ENCODE measurements around the gene RRAGC.
"Not testable (repeated sequence)": the region's sequence is repeated elsewhere in the genome, so short reads cannot be mapped to it uniquely, and the experiment has no call there.

The RRAGC gene

DNA sequence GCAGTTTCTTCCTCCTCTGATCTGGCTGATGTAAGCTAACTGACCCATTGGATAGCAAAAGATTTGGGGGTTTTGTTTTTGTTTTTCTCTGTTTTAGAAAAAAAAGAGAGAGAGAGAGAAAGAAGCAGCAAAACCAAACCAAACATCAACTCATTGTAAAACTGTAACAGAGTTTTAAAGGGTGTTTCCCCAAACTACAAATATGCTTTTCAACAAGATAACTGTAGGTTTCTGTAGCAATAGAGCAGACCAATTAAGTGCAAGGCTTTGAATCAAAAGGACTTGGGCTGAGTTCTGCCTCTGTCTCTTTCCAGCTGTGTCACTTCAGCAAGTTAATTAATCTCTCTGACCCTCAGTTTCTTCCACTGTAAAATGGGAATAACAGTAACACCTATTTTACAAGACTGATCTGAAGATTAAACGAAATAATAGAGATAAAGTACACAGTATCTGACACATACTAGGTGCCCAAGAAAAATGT lies 44.5 kb downstream of the RRAGC start:
- DNase-seq = no peak

DNA sequence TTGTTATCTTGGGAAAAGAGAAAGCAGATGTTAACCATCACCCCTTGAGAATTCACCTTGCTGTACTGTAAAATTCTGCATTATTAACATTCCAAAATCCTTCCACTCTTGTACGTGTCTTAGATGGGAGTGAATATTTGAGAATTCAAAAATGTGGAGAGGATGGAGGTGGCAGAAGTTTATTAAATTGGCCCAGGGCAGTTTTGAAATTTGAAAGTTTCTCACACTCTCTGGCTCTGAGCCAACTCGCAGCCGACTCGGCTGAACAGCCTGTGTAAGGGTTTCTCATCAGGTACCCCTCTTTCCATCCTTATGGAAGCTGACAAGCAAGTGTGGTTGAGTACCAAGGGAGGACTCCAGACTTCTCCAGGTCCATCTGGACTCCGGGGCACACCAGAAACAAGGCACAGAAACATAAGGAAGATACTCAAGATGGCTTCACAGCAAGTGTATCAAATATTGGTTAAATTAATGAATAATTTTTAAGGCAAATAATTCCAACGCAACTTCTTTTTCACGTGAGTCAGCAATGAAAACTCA lies 45.1 kb downstream of the RRAGC start:
- no peak for DNase-seq

DNA sequence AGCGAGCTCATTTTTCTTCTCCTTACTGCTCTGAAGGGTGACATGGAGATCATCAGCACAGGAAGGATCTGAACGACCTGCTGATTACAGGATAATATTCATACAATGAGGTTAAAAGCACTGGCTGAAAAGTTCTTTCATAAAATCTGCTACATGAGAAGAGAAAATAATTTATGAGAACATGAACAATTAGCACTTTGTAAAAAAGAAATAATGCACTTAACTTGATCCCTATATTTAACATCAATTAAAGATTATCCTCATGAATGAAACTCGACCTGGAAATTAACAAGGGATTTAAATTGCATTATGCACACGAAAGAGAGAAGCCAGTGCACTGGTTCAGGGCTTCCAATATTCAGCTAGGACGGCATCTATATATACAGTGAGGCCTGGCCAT lies 46.6 kb downstream of the RRAGC start:
- DNase-seq = no peak

DNA sequence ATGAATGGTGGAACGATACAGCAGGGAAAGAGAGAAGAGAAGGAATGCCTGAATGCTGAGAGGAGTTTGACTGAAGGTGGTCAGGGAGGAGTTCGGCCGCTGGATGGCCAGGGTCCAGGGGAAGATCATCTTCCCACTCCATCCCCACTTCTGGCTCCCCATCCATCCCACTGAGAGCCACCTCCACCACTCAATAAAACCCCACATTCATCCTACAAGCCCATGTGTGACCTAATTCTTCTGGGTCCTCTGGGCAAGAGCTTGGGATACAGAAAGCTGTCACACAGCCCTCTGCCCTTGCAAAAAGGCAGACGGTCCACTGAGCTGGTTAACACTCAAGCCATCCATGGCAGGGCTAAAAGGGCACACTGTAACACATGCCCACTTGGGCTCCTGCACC lies 48.1 kb downstream of the RRAGC start:
- not testable (repeated sequence) for DNase-seq

DNA sequence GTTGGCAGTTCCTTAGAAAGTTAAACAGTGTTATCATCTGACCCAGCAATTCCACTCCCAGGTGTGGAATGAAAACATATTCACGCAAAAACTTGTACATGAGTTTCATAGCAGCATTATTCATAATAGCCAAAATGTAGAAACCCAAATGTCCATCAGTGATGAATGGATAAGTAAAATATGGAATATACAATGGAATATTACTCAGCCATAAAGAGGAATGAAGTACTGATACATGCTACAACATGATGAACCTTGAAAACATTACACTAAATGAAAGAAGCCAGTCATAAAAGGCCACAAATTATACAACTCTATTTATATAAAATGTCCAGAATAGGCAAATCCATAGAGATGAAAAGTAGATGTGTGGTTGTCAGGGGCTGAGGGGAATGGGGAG lies 53.5 kb downstream of the RRAGC start:
- DNase-seq = no peak

DNA sequence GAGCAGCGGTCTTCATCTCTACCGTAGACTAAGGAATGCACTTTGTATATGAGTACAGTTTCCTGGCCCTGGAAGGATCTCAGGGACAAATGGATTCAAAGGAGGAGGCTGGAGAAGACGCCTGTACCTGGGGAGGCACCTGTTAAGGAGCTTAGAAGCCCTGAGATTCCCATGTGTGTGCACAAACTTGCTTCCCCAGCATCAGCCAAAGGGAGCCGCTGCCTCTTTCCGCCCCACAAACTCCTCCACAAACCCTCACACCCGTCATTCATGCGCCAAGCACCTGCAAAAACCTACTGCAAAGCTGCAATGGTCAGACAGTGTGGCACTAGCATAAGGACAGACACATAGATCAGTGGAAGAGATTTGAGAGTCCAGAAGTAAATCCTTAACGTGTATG lies 54.5 kb downstream of the RRAGC start:
- DNase-seq = no peak

DNA sequence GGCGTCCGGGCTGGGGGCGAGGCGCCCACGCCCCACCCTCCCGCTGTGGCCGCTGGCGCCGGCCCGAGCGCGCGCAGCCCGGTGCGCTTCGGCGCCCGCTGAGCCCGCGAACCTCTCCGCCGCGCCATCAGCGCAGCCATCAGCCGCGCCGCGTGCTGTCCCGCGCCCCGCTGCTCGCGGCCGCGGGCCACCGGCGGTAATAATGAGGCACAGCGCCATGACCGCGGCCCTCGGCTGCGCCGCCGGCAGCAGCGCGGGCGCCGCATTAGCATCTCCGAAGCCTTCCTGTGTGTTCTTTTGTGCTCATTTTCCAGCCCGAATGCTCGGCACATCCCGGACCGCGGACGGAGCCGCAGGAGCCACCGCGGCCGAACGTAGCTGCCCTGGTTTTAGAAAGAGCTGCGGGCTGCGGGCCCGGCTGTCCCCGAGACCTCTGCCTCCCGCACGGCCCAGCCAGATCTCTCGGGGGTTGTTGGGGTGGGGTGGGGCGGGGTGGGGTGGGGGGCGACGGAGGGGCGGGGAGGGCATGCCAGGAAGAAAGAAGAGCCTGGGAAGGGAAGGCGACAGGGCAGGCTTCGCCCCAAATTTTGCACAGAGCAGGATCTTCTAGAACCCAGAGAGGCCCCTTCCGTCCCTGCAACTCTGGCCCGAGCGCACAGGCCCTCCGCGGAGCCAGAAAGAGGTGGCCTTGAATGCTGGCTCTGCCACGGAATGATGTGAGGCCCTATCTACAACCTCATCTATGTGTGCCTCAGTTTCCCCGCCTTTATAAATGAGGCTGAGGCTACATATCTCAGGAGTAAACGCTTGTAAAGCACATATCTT lies 55.3 kb downstream of the RRAGC start:
- no peak for DNase-seq

DNA sequence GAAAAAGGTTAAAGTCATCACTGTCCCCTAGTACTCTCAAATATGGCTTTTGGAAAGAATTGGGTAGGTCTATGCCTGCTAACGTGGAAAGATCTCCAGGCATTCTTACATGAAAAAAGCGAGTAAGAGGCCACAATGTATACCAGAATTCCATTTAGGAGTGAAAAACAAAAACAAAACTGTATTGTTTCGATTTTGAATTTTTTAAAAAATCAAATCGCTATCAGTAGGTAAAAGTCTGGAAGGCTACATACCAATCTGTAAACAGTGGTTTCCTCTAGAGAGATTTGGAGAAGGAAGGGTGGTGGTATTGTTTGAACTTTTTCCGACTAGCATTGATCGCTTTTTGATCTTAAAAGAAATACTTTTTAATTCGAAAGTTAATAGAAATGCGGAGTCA lies 55.9 kb downstream of the RRAGC start:
- no peak for DNase-seq

DNA sequence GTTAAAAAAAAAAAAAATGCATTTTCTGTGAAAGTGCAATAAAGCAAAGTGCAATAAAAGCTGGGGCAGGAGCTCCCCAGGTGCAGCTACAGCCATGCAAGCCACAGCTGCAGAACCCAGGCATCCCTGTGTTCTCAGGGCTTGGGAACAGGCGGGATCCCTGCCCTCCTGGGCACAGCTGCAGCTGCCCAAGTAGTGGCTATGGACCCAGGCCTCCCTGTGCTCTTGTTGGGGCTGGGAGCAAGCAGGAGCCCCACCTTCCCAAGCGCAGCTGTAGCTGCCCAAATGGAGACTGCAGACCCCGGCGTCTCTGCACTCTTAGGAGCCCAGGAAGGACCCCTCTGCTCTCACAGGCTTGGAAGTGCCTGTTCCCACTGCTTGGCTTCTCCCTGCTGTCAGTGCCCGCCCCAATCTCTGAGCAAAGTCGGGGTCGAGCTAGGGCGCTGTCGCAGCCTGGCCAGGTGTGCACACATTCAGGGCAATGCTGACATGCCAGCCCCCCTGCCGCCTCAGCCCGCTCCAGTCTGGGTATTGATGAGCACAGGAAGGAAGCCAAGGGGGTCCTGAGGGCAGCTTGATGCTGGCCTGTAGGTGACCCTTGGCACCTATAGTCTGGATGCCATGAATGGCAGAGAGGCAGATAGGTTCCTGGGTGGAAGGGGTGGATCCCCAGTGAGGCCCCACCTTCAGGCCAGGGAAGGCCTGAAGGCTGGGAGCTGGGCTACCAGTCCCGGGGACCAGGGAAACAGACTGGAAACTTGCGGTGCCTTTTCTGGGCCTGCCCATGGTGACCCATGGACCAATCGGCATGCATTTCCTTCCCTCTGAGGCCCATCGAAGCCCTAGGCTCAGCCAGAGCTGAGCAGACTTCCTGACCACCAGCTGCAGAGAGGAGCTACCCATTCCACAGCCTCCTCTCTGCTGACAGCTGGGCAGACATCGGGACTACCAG lies 58.6 kb downstream of the RRAGC start:
- DNase-seq = no peak

DNA sequence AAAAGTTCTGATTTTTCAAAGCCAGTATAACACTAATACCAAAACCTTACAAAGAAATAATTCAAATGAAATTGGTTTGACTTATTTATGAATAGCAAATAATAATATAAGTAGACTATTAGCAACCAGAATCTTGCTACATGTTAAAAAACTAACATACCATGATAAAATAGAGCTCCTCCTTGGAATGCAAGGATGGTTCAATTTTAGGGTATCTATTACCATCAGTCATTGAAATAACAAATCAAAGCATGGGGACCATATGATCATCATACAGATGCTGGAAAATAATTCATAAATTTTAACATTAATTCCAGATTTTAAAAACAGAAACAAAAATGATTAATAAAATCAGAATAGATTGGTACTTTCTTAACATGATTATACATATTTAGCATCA lies 66.3 kb downstream of the RRAGC start:
- no peak for DNase-seq

DNA sequence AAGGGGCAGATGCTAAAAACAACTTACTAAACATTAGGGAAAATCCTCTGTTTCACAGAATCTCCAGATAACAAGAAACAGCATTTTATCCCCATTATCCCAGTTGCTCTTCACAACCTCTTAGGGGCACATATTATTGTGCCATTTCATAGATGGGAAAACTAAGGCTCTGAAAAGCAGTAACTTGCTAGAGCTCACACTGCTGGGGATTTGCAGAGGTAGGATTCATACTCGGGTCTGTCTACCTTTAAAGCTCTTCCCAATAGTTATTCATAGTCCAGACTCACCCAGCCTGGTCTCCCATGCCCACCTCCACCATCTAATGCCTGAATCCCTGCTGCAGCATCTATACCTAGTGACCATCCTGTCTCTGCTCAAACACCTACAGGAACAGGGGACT lies 67.7 kb downstream of the RRAGC start:
- DNase-seq = no peak

DNA sequence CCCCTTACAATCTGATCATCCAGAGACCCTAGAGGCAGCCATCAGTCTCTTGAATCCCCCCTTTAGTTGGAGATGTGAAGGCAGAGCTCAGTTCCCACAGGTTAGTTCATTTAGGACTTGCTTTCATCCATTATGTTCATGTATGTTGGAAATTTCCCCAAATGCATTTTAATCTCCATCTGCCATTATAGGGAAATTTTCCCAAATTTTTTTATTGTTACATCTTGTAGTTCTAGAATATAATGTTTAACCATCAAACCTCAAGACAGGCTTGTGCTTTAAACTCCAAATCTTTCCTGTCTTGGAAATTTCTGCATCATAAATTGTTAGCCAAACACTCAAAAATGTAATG lies 68.4 kb downstream of the RRAGC start:
- no peak for DNase-seq

DNA sequence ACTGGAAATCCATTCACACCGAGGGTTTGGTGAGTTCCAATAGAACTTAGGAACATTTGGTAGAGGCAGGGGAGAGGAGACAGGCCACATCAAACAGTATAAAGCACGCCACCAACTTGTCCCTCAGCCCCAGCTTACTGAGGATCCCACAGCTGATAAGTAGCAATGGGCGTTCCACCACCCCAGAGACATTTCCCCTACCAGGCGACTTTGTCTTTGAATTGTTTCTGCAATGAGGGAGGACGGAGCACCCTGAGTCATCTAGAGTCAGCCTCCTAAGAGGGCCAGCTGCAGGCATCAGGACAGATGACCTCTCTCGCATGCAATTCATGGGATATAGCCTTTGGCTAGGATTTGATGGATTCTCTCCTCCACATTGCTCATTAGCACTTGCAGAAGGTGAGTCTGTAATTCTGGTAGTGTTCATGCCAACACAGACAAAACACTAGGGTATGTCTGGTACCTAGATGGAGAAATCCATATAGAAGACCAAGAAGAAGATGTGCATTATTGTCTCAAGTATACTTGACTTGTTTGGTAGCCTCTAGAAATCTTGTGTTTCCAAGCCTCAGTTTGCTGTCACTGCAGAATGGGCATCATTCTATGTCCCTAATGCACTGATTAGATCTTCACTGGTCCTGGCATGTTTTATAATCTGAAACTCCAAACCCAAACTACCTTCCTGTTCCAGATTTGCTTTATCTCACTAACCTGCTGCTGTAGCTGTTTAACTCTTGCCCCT lies 69.0 kb downstream of the RRAGC start:
- DNase-seq = no peak

DNA sequence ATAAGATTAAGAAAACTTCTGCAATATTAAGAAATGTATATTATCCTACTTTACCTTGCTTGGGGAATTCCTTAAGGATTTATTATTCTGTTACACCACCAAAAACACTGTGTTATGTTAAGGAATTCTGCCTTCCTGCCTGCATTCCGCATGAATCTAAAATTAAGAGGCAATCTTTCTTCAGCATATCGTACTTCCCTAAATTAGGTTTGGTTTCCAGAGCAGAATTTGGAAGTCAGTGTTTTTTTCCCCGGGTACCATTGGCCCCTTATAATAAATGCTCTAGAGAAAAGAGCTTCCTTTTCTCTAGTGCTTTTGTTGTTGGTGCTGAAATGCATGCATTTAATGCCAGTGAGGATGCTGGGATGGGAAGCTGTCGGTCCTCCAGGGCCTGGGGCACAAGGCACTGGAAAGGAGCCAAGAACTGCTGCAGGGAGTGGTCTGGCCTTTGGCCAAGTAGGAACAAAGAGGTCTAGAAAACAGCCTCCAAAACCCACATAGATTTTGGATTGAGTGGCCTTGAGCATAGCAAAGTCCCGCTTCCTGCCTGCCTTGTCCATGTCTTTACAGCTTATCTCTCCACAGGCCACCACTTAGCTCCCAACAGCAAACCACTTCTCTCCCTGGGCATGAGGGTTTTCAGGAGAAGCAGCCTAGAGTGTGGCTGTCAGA lies 69.9 kb downstream of the RRAGC start:
- peak; percentile 48 for DNase-seq

DNA sequence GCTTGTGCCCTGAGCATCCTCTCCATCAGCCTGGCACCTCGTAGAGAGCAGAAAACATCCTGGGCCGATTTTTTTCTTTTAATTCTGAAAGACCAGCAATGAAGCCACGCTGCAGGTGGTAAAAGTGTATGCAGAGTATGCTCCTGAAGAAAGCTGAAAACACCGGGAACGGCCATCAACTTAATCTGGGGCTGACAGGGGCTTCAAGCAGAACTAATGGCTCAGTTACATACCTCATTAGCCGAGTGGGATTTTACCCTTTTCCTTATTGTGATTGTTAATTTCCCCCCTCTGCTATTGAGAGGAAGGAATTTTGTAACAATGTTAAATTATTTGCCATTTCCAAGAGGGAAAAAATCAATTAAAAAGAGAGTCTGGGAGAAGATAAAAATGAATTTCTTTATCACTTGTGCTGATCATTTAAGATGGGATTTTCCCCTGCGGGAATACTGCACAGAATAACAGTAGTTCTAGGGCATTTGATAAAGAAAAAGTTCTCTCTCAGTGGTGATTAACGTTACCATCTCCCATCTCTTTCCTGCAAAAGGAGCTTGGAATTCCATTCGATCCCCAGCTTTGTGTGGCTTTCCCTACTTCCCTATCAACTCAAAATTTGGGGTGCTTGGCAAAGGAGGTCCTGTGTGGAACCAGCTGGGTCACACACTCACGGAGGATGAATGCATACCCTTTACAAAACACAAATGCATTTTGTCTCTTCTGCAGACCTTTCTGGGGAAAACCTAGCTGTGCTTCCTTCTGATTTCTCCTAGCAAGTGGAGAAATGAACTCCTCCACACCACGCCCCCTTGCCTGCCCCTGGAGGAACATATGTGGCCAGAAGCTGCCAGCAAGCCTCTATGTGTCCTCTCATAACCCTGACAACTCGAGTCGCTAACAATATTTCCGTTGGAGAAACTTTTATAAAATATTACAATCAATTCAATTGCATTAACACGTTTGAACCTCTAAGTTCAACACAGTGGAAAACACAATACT lies 70.9 kb downstream of the RRAGC start:
- no peak for DNase-seq

All from hematopoietic multipotent progenitor cell treated with erythropoietin and hydrocortisone succinate and interleukin-3 and kit ligand, for 8 days (in vitro differentiated cells).